ENCODE measurements around the gene GPSM1.

DNA sequence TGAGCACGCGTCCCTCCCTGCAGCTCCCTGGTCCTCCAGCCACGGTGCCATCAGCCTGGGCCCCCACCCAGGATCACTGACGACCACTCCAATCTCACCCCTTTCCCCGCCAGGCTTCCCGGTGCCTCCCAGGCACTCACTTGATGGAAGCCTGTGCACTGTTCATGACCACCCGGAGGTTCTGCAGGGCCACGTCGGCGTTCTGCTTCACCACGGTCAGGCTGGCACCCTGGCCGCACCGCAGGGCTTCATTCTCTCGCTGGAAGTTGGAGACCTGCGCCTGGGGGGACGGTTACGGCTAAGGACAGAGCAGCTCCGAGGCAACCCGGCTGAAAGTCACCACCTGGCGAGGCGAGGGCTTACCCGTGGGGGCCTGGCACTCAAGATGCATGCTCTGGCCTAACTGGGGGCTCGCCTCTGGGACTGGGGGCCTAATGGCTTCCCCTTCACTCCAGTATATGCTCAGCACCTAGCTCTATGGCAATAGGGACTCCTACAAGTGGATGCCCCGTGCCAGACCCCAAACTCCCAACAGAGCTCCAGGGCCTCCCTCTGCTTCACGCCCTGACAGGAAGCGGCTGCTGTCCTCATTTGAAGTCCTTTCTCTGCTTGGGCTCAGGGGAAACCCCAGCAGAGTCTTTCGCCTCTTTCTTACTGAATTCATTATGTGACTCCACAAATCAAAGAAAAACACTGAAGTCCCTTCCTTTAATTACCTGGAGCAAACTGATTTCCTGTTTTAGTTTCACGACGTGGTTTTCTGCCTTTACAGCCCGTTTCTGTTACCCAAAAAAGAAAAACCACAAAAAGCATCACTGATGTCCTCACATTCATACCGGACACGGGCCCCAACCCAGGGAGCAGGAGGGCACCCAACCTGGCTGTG lies 76.8 kb downstream of the GPSM1 start:
- TF ChIP-seq, protein P1, sequence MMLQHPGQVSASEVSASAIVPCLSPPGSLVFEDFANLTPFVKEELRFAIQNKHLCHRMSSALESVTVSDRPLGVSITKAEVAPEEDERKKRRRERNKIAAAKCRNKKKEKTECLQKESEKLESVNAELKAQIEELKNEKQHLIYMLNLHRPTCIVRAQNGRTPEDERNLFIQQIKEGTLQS (IDR thresholded peaks at IDR 0.05) = no peak
- TF ChIP-seq ZFX (IDR thresholded peaks at IDR 0.05) (no peak), POLR2A (IDR thresholded peaks at IDR 0.05; ENCODE audit: borderline replicate concordance, extremely low read depth, insufficient read depth, insufficient read length) (no peak), CTCF (IDR thresholded peaks at IDR 0.05 in 2 of 3, conservative IDR thresholded peaks at IDR 0.05 in 1 of 3; ENCODE audit: borderline replicate concordance in 1 of 3, insufficient read depth in 1 of 3, low read depth in 2 of 3, low read length in 2 of 3) (no peak), EZH2phosphoT487 (IDR thresholded peaks at IDR 0.05; ENCODE audit: borderline replicate concordance) (no peak), SP1 (IDR thresholded peaks at IDR 0.05; ENCODE audit: low read depth) (no peak), YY1 (IDR thresholded peaks at IDR 0.05; ENCODE audit: extremely low read depth, insufficient replicate concordance, low read depth, low read length) (no peak), EZH2 (IDR thresholded peaks at IDR 0.05) (no peak), SIN3A (IDR thresholded peaks at IDR 0.05; ENCODE audit: low read depth) (no peak)
- TF ChIP-seq, protein P2, sequence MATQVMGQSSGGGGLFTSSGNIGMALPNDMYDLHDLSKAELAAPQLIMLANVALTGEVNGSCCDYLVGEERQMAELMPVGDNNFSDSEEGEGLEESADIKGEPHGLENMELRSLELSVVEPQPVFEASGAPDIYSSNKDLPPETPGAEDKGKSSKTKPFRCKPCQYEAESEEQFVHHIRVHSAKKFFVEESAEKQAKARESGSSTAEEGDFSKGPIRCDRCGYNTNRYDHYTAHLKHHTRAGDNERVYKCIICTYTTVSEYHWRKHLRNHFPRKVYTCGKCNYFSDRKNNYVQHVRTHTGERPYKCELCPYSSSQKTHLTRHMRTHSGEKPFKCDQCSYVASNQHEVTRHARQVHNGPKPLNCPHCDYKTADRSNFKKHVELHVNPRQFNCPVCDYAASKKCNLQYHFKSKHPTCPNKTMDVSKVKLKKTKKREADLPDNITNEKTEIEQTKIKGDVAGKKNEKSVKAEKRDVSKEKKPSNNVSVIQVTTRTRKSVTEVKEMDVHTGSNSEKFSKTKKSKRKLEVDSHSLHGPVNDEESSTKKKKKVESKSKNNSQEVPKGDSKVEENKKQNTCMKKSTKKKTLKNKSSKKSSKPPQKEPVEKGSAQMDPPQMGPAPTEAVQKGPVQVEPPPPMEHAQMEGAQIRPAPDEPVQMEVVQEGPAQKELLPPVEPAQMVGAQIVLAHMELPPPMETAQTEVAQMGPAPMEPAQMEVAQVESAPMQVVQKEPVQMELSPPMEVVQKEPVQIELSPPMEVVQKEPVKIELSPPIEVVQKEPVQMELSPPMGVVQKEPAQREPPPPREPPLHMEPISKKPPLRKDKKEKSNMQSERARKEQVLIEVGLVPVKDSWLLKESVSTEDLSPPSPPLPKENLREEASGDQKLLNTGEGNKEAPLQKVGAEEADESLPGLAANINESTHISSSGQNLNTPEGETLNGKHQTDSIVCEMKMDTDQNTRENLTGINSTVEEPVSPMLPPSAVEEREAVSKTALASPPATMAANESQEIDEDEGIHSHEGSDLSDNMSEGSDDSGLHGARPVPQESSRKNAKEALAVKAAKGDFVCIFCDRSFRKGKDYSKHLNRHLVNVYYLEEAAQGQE (IDR thresholded peaks at IDR 0.05; ENCODE audit: low read depth) = no peak
- TF ChIP-seq, protein P3, sequence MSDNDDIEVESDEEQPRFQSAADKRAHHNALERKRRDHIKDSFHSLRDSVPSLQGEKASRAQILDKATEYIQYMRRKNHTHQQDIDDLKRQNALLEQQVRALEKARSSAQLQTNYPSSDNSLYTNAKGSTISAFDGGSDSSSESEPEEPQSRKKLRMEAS (IDR thresholded peaks at IDR 0.05) = no peak

All from HCT116 (cell line).